Activated gamma-delta T cell treated with anti-CD3 and anti-CD28 coated beads, Interleukin-2, amount 50 U/mL, for 16 hours (primary cell): ENCODE results near the gene FAM89A.
"Not testable (repeated sequence)": the region's sequence is repeated elsewhere in the genome, so short reads cannot be mapped to it uniquely, and the experiment has no call there.

Experiments used
- DNase-seq: peaks from one replicate; pipeline ENCODE4 v3.0.0-alpha.2; 2020; ENCODE audit warnings: low read depth

Gene FAM89A

GRCh38 chr1:231055271-231055670, 15.2 kb upstream of the FAM89A start:
- DNase-seq: no peak

- DNase-seq: no peak
Observed at GRCh38 chr1:231053493-231054162, 13.6 kb upstream of the FAM89A start.

- DNase-seq: no peak
Observed at GRCh38 chr1:231052777-231053176, 12.7 kb upstream of the FAM89A start.

- DNase-seq: not testable (repeated sequence)
Observed at GRCh38 chr1:231050932-231051331, 10.9 kb upstream of the FAM89A start.

GRCh38 chr1:231050395-231050794, 10.3 kb upstream of the FAM89A start:
- no peak for DNase-seq

- no peak for DNase-seq
Observed at GRCh38 chr1:231049121-231049979, 9.3 kb upstream of the FAM89A start.

GRCh38 chr1:231048419-231048818, 8.4 kb upstream of the FAM89A start:
- not testable (repeated sequence) for DNase-seq

- not testable (repeated sequence) for DNase-seq
Observed at GRCh38 chr1:231047529-231047928, 7.5 kb upstream of the FAM89A start.

GRCh38 chr1:231046730-231047395, 6.8 kb upstream of the FAM89A start:
- DNase-seq: no peak

GRCh38 chr1:231045921-231046729, 6.1 kb upstream of the FAM89A start:
- DNase-seq: not testable (repeated sequence)

- no peak for DNase-seq
Observed at GRCh38 chr1:231045286-231045685, 5.2 kb upstream of the FAM89A start.

- no peak for DNase-seq
Observed at GRCh38 chr1:231044588-231044987, 4.5 kb upstream of the FAM89A start.

- no peak for DNase-seq
Observed at GRCh38 chr1:231041719-231042261, 1.7 kb upstream of the FAM89A start.

- no peak for DNase-seq
Observed at GRCh38 chr1:231040800-231041718, 1.0 kb upstream of the FAM89A start.

GRCh38 chr1:231039161-231040018, 664 bp downstream of the FAM89A start:
- peak; percentile 8 for DNase-seq

GRCh38 chr1:231037585-231038517, 2.2 kb downstream of the FAM89A start:
- no peak for DNase-seq

GRCh38 chr1:231036416-231036815, 3.6 kb downstream of the FAM89A start:
- no peak for DNase-seq

GRCh38 chr1:231035799-231036198, 4.3 kb downstream of the FAM89A start:
- no peak for DNase-seq
